WERI-Rb-1 (cell line): ENCODE results near the gene OSBPL6.
A peak's percentile ranks its signal among the peaks of the same experiment; 100 is the strongest.
"Not testable (repeated sequence)": the region's sequence is repeated elsewhere in the genome, so short reads cannot be mapped to it uniquely, and the experiment has no call there.

ENCODE experiments used
- DNase-seq: peaks from one replicate; pipeline ENCODE4 v3.0.0-alpha.2; 2020
- H3K27ac ChIP-seq: fragments of 250-450 bp; sonication (Bioruptor Pico); 2 replicates; pipeline ENCODE4 v1.5.1; 2020; ENCODE audit warnings: mild to moderate bottlenecking, moderate library complexity
- H3K27me3 ChIP-seq: fragments of 250-450 bp; sonication (Bioruptor Pico); 2 replicates; pipeline ENCODE4 v1.5.1; 2021; ENCODE audit warnings: mild to moderate bottlenecking, low read depth, moderate library complexity; ENCODE audit not compliant: insufficient read depth, severe bottlenecking
- H3K36me3 ChIP-seq: fragments of 250-450 bp; sonication (Bioruptor Pico); 2 replicates; pipeline ENCODE4 v1.5.1; 2020; ENCODE audit warnings: mild to moderate bottlenecking, moderate library complexity
- H3K4me3 ChIP-seq: 2 replicates; pipeline ENCODE4 v1.5.1; 2011; ENCODE audit warnings: low read depth, mild to moderate bottlenecking, control low read depth, low read length
- H3K9me3 ChIP-seq: fragments of 250-450 bp; sonication (Bioruptor Pico); 2 replicates; pipeline ENCODE4 v1.5.1; 2021; ENCODE audit warnings: mild to moderate bottlenecking, moderate library complexity; ENCODE audit not compliant: severe bottlenecking
- CTCF ChIP-seq: IDR thresholded peaks from 2 replicates; pipeline ENCODE4 v1.5.1; 2011; ENCODE audit warnings: low read depth, mild to moderate bottlenecking, control low read depth, inconsistent platforms, low read length

The OSBPL6 gene

DNA sequence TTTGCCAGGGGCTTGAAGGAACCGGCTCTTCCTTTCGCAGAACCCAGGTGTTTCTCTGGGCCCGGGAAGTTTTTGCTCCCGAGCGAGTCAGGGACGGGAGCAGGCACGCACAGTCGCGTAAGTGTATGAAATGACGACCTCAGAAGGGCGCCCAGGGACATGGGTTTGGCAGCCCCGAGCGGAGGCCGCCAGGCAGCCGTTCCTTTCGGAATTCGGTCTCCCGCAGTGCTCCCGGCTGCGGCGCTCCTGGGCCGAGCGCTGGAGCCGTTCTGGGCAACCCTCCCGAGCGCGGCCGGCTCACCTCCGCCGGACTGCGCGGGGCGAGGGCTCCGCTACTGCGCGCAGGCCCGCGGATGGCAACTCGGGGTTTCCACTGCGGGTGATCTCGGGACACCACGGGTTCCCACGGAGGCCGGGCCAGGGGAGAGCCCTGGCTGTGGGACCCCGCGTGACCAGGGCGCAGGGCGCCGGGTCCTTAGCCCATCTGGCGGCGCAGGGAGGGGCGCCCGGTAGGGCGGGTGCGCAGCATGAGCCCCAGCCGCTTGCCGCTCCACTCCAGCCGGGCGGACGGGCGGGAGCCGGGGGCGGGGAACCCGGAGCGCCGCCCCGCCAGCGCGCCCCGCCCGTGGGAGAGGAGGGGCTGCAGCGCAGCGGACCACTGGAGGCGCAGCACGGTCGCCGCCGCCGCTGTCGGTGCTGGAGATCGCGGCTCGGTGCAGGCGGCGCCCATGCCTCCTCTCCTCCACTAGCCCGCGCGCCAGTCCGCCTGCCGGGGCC is at the start of gene OSBPL6:
Gene OSBPL6, plus strand, starts transcription at position 690 of the 777 bp plus-strand sequence. CDS start 111,673 bp downstream, outside the sequence.
- Histone ChIP-seq H3K36me3 (no peaks in the 10 kb centered on the region), H3K27ac (peak within 1 kb of the TSS; percentile 73), H3K4me3 (peak within 1 kb of the TSS; percentile 83), H3K27me3 (no peaks in the 10 kb centered on the region), H3K9me3 (no peaks in the 10 kb centered on the region)
- peak; percentile 25; the same call in 1 of the 2 replicates for TF ChIP-seq CTCF
- peak; percentile 83 for DNase-seq

DNA sequence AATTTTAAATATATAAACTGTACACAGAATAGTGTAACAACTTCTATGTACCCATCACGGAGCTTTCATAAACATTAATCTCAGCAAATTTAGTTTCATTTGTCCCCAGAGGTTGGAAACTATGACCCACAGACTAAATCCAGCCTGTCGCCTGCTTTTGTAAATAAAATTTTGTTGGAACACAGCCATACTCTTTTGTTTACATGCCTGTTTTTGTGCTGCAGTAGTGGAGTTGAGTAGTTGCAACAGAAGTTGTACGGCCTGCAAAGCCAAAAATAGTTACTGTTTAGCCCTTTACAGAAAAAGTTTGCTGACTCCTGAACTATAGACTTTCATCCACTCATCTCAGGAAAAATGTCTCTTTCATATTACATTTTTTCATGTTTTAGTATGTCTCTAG is 42.3 kb upstream of the OSBPL6 start:
- H3K27me3 ChIP-seq, result no peaks in the 10 kb centered on the region
- H3K9me3 ChIP-seq, result no peaks in the 10 kb centered on the region
- no peaks in the 10 kb centered on the region for H3K36me3 ChIP-seq
- TF ChIP-seq CTCF, result no peak
- H3K27ac ChIP-seq, result no peak overlapping the region
- no peak for DNase-seq
- H3K4me3 ChIP-seq, result no peak overlapping the region

DNA sequence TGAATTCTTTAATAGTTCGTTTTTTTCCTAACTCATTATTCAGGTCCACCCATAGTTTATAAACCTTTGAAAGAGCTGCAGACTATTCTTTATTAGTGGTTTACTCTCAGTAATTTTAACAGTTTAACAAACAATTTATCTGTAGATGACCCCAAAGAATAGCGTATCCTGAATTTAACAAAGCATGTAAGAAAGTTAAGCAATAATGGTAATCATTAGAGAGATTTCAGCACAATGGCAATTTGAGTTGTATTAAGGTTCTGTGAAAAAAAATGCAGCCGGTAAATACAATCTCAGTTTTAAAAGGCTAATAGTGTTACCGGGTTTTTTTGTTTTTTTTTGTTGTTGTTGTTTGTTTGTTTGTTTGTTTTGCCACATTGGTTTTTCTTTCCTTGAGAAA is 41.8 kb upstream of the OSBPL6 start:
- TF ChIP-seq CTCF, result no peak
- H3K27me3 ChIP-seq, result no peaks in the 10 kb centered on the region
- no peak overlapping the region for H3K4me3 ChIP-seq
- DNase-seq, result no peak
- no peaks in the 10 kb centered on the region for H3K9me3 ChIP-seq
- H3K27ac ChIP-seq, result no peak overlapping the region
- H3K36me3 ChIP-seq, result no peaks in the 10 kb centered on the region

- DNase-seq, result no peak
- Histone ChIP-seq H3K27me3 (no peaks in the 10 kb centered on the region), H3K9me3 (no peaks in the 10 kb centered on the region), H3K36me3 (no peaks in the 10 kb centered on the region), H3K4me3 (no peak overlapping the region), H3K27ac (no peak overlapping the region)
- TF ChIP-seq CTCF, result no peak
Observed at GRCh38 chr2:178152977-178153376, 41.3 kb upstream of the OSBPL6 start.

DNA sequence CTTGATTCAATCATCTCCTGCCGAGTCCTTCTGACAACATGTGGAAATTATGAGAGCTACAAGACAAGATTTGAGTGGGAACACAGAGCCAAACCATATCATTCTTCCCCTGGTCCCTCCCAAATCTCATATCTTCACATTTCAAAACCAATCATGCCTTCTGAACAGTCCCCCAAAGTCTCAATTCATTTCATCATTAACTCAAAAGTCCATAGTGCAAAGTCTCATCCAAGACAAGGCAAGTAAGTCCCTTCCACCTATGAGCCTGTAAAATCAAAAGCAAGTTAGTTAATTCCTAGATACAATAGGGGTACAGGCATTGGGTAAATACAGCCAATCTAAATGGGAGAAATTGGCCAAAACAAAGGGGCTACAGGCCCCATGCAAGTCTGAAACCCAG is 40.4 kb upstream of the OSBPL6 start:
- H3K4me3 ChIP-seq, H3K27me3 ChIP-seq, H3K36me3 ChIP-seq, H3K9me3 ChIP-seq, DNase-seq, H3K27ac ChIP-seq: not testable (repeated sequence)

DNA sequence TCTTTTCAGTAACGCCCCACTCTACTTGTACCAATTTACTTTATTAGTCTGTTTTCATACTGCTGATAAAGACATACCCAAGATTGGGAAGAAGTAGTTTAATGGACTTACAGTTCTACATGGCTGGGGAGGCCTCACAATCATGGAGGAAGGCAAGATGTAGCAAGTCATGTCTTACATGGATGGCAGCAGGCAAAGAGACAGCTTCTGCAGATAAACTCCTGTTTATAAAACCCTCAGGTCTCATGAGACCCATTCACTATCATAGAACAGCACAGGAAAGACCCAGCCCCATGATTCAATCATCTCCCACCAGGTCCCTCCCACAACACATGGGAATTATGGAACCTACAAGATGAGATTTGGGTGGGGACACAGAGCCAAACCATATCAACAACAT is 38.8 kb upstream of the OSBPL6 start:
- Histone ChIP-seq H3K36me3 (no peaks in the 10 kb centered on the region), H3K9me3 (no peaks in the 10 kb centered on the region), H3K4me3 (no peak overlapping the region), H3K27ac (no peak overlapping the region), H3K27me3 (no peaks in the 10 kb centered on the region)
- TF ChIP-seq CTCF, result no peak
- no peak for DNase-seq
